ENCODE results near the gene CAD.

CAD gene

GRCh38 chr2:27290549-27290948, 73.4 kb downstream of the CAD start:
- no peak for DNase-seq (ENCODE audit: low read depth)
- H3K4me3 ChIP-seq (ENCODE audit: low read length): no peak overlapping the region
- no peak for TF ChIP-seq CTCF (IDR thresholded peaks at IDR 0.05; ENCODE audit: insufficient read depth, low read depth, low read length, missing control alignments)

GRCh38 chr2:27291865-27292264, 74.7 kb downstream of the CAD start:
- H3K4me3 ChIP-seq (ENCODE audit: low read length): no peak overlapping the region
- TF ChIP-seq CTCF (IDR thresholded peaks at IDR 0.05; ENCODE audit: insufficient read depth, low read depth, low read length, missing control alignments): no peak
- peak; percentile 36 for DNase-seq (ENCODE audit: low read depth)
